ENCODE measurements around the gene CTSO. TPM values are rescaled to one million over a fixed set of nuclear protein-coding genes. Genes with fewer than 3 reads are reported as not detected.
"Not testable (repeated sequence)": the region's sequence is repeated elsewhere in the genome, so short reads cannot be mapped to it uniquely, and the experiment has no call there.

CTSO gene
- total RNA-seq, 1 donor from 2014 or later, result 6.5 TPM

DNA sequence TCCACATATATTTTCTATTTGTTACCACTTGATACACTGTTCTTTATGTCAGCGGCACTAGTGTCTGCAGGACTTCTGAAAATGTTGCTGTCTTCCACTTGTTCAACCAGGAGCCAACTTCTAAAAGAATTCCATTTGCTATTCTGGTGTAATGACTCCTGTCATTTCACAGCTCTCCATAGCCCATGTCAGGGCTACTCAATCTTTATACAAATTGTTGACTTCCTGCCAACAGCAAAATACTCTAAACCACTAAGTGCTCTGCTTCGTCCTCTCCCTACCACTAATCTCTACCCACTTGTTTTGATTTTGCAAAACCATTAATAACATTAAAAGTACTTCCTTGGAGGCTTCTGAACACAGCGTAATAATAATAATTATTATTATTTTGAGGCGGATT is 7.2 kb downstream of the CTSO start:
- DNase-seq (ENCODE audit: low read depth), result no peak
- no peak overlapping the region for H3K4me3 ChIP-seq (ENCODE audit: low read depth, low read length)
- TF ChIP-seq CTCF (conservative IDR thresholded peaks at IDR 0.05; ENCODE audit: low read depth, low read length), result no peak

GRCh38 chr4:155944516-155944915 is 9.2 kb downstream of the CTSO start:
- DNase-seq (ENCODE audit: low read depth), result no peak
- no peak overlapping the region for H3K4me3 ChIP-seq (ENCODE audit: low read depth, low read length)
- TF ChIP-seq CTCF (conservative IDR thresholded peaks at IDR 0.05; ENCODE audit: low read depth, low read length), result no peak

DNA sequence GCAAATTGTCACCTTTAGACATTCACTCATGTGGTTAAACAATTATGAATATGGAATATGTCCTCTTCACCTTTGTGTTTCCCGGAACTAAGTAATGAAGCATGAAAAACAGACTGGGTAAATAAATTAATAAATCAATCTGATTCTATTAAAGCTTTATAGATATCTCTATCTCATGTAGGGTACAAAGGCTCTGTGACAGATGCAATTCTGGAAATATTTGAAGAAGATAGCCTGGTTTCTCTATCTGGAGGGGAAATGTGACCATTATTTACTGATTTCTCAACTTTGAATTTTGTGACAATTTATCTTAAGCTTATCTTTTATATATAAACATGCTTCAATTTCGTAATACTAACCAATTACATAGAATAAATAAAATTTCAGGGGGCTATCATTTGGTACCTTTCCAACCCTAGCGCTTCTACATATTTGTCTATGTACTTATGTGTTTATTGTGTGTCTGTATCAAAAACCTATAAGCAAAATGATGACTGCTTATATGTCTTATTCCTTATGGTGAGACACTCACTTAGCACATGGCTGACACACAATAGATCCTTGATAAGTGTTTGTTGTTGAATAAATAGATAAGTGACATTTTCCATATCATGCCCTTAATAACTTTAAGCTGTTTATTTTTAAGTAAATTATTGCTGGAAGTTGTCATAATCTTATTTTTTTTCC is 9.9 kb downstream of the CTSO start:
- DNase-seq (ENCODE audit: low read depth), result no peak
- no peak for TF ChIP-seq CTCF (conservative IDR thresholded peaks at IDR 0.05; ENCODE audit: low read depth, low read length)
- H3K4me3 ChIP-seq (ENCODE audit: low read depth, low read length), result no peak overlapping the region

DNA sequence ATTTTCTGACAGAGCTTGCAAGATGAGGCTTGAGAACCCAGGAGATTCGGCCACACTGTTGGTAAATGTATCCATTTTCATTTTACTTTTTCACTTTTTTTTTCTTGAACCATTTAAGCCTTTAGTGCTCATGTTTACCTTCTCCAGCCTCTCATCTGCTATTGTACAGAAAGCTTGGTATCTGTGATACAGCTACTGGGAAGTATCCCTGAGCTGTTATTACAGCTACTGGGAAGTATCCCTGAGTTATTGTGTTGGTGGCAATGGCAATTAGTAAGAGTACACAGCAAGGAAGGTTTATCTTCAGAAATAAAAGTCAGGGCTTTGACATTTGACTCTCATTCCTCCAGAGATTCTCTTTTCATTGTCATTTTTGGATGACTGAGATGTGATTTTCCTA is 11.8 kb downstream of the CTSO start:
- no peak overlapping the region for H3K4me3 ChIP-seq (ENCODE audit: low read depth, low read length)
- no peak for DNase-seq (ENCODE audit: low read depth)
- TF ChIP-seq CTCF (conservative IDR thresholded peaks at IDR 0.05; ENCODE audit: low read depth, low read length), result no peak

DNA sequence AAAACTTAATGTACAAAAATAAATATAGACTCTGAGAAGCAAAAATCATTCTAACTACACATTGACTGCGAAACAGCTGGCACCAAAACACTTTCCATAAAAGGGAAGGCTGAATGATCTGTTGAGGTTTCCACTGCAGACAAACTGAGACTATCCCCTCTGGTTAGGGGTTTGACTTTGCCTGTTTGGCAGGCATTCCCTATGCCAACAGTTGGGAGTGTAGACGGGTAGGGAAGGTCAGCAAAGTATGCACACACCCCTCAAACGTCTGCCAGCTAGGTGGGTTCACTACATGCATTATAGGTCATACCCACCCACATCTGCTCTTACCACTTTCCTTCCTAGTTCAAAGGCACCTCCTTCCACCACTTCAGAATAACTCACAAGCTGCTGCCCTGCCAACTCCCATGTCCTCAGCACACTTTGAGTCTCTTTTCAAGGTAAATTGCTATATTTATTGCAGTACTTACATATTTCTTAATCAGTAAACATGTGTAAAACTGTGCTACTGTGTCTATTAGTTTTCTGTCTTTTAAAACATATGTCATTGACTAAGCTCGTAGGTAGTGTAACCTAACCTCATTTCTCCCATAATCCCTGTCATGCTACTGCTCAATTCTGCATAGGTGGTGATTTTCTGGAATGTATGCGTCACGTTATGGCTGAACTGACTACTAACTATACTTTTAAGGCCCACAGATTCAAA is 12.4 kb downstream of the CTSO start:
- no peak overlapping the region for H3K4me3 ChIP-seq (ENCODE audit: low read depth, low read length)
- TF ChIP-seq CTCF (conservative IDR thresholded peaks at IDR 0.05; ENCODE audit: low read depth, low read length), result no peak
- DNase-seq (ENCODE audit: low read depth), result no peak

DNA sequence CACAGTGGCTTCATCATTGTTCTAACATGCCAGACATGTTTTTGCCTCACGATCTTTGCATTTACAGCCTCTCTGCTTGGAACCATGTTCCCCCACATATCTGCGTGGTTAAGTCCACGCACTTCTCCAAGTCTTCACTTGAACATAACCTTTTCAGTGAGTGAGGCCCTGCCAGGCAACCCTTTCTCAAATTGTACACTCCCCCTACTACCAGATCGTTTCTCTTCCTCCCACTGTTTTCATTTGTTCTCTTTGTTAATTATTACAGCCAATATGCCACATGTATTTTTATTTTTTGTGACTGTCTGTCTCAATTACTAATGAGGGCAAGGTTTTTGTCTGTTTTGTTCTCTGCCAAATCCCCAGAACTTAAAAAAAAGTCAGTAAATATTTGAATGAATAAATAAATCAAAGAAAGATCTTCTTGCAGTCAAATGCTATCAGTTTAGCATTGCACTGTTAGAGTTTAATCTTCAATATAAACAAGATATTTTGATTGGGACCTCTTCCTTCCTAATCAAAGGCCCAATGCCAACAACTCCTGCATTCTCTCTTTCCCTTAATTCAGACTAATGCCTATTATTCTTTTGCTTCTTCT is 18.2 kb downstream of the CTSO start:
- no peak for DNase-seq (ENCODE audit: low read depth)
- TF ChIP-seq CTCF (conservative IDR thresholded peaks at IDR 0.05; ENCODE audit: low read depth, low read length), result no peak
- no peak overlapping the region for H3K4me3 ChIP-seq (ENCODE audit: low read depth, low read length)

DNA sequence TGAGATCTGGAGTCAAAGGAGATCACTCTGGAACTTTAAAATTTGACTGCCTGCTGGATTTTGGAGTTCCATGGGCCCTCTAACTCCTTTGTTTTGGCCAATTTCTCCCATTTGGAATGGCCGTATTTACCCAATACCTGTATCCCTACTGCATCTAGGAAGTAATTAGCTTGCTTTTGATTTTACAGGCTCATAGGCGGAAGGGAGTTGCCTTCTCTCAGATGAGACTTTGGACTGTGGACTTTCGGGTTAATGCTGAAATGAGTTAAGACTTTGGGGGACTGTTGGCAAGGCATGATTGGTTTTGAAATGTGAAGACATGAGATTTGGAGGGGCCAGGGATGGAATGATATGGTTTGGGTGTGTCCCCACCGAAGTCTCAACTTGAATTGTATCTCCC is 19.0 kb downstream of the CTSO start:
- not testable (repeated sequence) for DNase-seq (ENCODE audit: low read depth); H3K4me3 ChIP-seq (ENCODE audit: low read depth, low read length)

All from epithelial cell of proximal tubule (primary cell).